Astrocyte (in vitro differentiated cells and primary cell): ENCODE measurements around the gene PCDHA2. TPM values are rescaled to one million over a fixed set of nuclear protein-coding genes. Genes with fewer than 3 reads are reported as not detected.
"Not testable (repeated sequence)": the region's sequence is repeated elsewhere in the genome, so short reads cannot be mapped to it uniquely, and the experiment has no call there.

Experiments used
- DNase-seq: peaks from one replicate; pipeline ENCODE4 v3.0.0-alpha.2; 2010; ENCODE audit warnings: low read depth
- FAIRE-seq: peaks from 2 replicates; lab custom pipeline; 2011; peaks lifted over from hg19 to GRCh38; lab: Jason Lieb, UNC
- H2AFZ ChIP-seq: 2 replicates; pipeline ENCODE4 v1.6.0; 2012; ENCODE audit warnings: low read depth, low read length, inconsistent platforms
- H3K27ac ChIP-seq: 2 replicates; pipeline ENCODE4 v1.5.1; 2011; ENCODE audit warnings: low read depth, low read length, inconsistent platforms
- H3K27me3 ChIP-seq: 2 replicates; pipeline ENCODE4 v1.6.0; 2011; ENCODE audit warnings: low read length, inconsistent platforms; ENCODE audit not compliant: insufficient read depth
- H3K36me3 ChIP-seq: 2 replicates; pipeline ENCODE4 v1.5.1; 2011; ENCODE audit warnings: low read length, inconsistent platforms; ENCODE audit not compliant: insufficient read depth
- H3K4me1 ChIP-seq: 2 replicates; pipeline ENCODE4 v1.5.1; 2011; ENCODE audit warnings: low read length, inconsistent platforms; ENCODE audit not compliant: insufficient read depth
- H3K4me2 ChIP-seq: 2 replicates; pipeline ENCODE4 v1.6.0; 2012; ENCODE audit warnings: low read length, inconsistent platforms
- H3K4me3 ChIP-seq: 2 replicates; pipeline ENCODE4 v1.5.1; 2011; ENCODE audit warnings: low read depth, mild to moderate bottlenecking, low read length, inconsistent platforms; ENCODE audit not compliant: insufficient read depth
- H3K79me2 ChIP-seq: 2 replicates; pipeline ENCODE4 v1.6.0; 2012; ENCODE audit warnings: mild to moderate bottlenecking, low read length, inconsistent platforms; ENCODE audit not compliant: insufficient read depth
- H3K9ac ChIP-seq: 2 replicates; pipeline ENCODE4 v1.6.0; 2012; ENCODE audit warnings: mild to moderate bottlenecking, low read length, inconsistent platforms
- H3K9me3 ChIP-seq: 2 replicates; pipeline ENCODE4 v1.5.1; 2012; ENCODE audit warnings: low read depth, mild to moderate bottlenecking, low read length, inconsistent platforms; ENCODE audit not compliant: insufficient read depth
- H4K20me1 ChIP-seq: 2 replicates; pipeline ENCODE4 v1.6.0; 2012; ENCODE audit warnings: low read length, inconsistent platforms; ENCODE audit not compliant: insufficient read depth
- H3K27ac Mint-ChIP-seq: one replicate; pipeline ENCODE4 v1.8.0; 2021; ENCODE audit warnings: mild to moderate bottlenecking, mixed read lengths; ENCODE audit not compliant: unreplicated experiment
- H3K27me3 Mint-ChIP-seq: one replicate; pipeline ENCODE4 v1.8.0; 2021; ENCODE audit warnings: low read depth, mixed read lengths; ENCODE audit not compliant: unreplicated experiment
- H3K36me3 Mint-ChIP-seq: one replicate; pipeline ENCODE4 v1.8.0; 2021; ENCODE audit warnings: low read depth, mixed read lengths; ENCODE audit not compliant: unreplicated experiment
- H3K4me1 Mint-ChIP-seq: one replicate; pipeline ENCODE4 v1.8.0; 2021; ENCODE audit warnings: low read depth, mixed read lengths; ENCODE audit not compliant: unreplicated experiment
- H3K4me3 Mint-ChIP-seq: one replicate; pipeline ENCODE4 v1.8.0; 2021; ENCODE audit warnings: mild to moderate bottlenecking, moderate library complexity, mixed read lengths; ENCODE audit not compliant: unreplicated experiment
- H3K9me3 Mint-ChIP-seq: one replicate; pipeline ENCODE4 v1.8.0; 2021; ENCODE audit warnings: mild to moderate bottlenecking, mixed read lengths; ENCODE audit not compliant: unreplicated experiment
- EZH2 ChIP-seq: IDR thresholded peaks from 2 replicates; pipeline ENCODE4 v1.6.1; 2012; ENCODE audit warnings: mild to moderate bottlenecking, low read length, inconsistent platforms; ENCODE audit not compliant: insufficient read depth
- total RNA-seq: library from RNA; stranded (reverse); gene quantifications from 2 replicates; pipeline ENCODE4 v1.2.1, GENCODE V29; 2021
- TF ChIP-seq, protein P1 (sequence below): IDR thresholded peaks from 2 replicates; pipeline ENCODE4 v1.5.1; 2011; ENCODE audit warnings: low read depth, mild to moderate bottlenecking, inconsistent platforms, low read length, moderate library complexity; ENCODE audit not compliant: insufficient read depth

The PCDHA2 gene
- total RNA-seq, 1 donor from 2014 or later, result 2.3 TPM

DNA sequence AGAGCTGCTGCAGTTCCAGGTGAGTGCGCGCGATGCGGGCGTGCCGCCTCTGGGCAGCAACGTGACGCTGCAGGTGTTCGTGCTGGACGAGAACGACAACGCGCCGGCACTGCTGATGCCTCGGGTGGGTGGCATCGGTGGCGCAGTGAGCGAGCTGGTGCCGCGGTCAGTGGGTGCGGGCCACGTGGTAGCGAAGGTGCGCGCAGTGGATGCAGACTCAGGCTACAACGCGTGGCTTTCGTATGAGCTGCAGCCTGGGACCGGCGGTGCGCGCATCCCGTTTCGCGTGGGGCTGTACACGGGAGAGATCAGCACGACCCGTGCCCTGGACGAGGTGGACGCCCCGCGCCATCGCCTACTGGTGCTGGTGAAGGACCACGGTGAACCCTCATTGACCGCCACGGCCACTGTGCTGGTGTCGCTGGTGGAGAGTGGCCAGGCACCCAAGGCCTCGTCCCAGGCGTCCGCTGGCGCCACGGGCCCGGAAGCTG lies 8.2 kb downstream of the PCDHA2 start:
- FAIRE-seq, result no peak
- no peaks in the 10 kb centered on the region for H4K20me1 ChIP-seq
- Mint-ChIP-seq H3K9me3 (peaks cover 11% of the 10 kb centered on the region), H3K36me3 (peaks cover 22% of the 10 kb centered on the region), H3K4me3 (no peak overlapping the region), H3K27me3 (no peaks in the 10 kb centered on the region), H3K4me1 (no peaks in the 10 kb centered on the region), H3K27ac (no peak overlapping the region)
- H3K27ac ChIP-seq, result no peak overlapping the region
- peaks cover 9% of the 10 kb centered on the region for H3K9me3 ChIP-seq
- H3K4me1 ChIP-seq, result no peaks in the 10 kb centered on the region
- H3K36me3 ChIP-seq, result no peaks in the 10 kb centered on the region
- no peak overlapping the region for H2AFZ ChIP-seq
- H3K4me3 ChIP-seq, result no peak overlapping the region
- no peak overlapping the region for H3K9ac ChIP-seq
- DNase-seq, result no peak
- no peak overlapping the region for H3K4me2 ChIP-seq
- no peaks in the 10 kb centered on the region for H3K27me3 ChIP-seq
- no peaks in the 10 kb centered on the region for H3K79me2 ChIP-seq
- TF ChIP-seq, protein P1, sequence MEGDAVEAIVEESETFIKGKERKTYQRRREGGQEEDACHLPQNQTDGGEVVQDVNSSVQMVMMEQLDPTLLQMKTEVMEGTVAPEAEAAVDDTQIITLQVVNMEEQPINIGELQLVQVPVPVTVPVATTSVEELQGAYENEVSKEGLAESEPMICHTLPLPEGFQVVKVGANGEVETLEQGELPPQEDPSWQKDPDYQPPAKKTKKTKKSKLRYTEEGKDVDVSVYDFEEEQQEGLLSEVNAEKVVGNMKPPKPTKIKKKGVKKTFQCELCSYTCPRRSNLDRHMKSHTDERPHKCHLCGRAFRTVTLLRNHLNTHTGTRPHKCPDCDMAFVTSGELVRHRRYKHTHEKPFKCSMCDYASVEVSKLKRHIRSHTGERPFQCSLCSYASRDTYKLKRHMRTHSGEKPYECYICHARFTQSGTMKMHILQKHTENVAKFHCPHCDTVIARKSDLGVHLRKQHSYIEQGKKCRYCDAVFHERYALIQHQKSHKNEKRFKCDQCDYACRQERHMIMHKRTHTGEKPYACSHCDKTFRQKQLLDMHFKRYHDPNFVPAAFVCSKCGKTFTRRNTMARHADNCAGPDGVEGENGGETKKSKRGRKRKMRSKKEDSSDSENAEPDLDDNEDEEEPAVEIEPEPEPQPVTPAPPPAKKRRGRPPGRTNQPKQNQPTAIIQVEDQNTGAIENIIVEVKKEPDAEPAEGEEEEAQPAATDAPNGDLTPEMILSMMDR, result no peak
- no peak for TF ChIP-seq EZH2

- Mint-ChIP-seq H3K4me1 (peaks cover 2% of the 10 kb centered on the region), H3K4me3 (peak within 1 kb of the TSS; percentile 96), H3K9me3 (peaks cover 3% of the 10 kb centered on the region), H3K27me3 (no peaks in the 10 kb centered on the region), H3K27ac (peak within 1 kb of the TSS; percentile 80), H3K36me3 (peaks cover 18% of the 10 kb centered on the region)
- Histone ChIP-seq H4K20me1 (no peaks in the 10 kb centered on the region), H3K27me3 (no peaks in the 10 kb centered on the region), H3K36me3 (no peaks in the 10 kb centered on the region), H3K79me2 (no peaks in the 10 kb centered on the region), H3K4me3 (no peak within 1 kb of the TSS), H3K27ac (no peak within 1 kb of the TSS), H3K9ac (no peak within 1 kb of the TSS), H2AFZ (no peak within 1 kb of the TSS), H3K4me1 (no peaks in the 10 kb centered on the region), H3K9me3 (peaks cover 19% of the 10 kb centered on the region), H3K4me2 (peak within 1 kb of the TSS; percentile 41)
- FAIRE-seq, result no peak
- TF ChIP-seq, protein P1, result peak; percentile 16
- TF ChIP-seq EZH2, result no peak
- no peak for DNase-seq
Measured at GRCh38 chr5:140806834-140807775, 12.5 kb downstream of the PCDHA2 start, which contains the start of gene PCDHA4. Gene PCDHA4, plus strand, starts transcription at chr5:140807068.

- peak overlapping the region; percentile 52 for H3K4me3 Mint-ChIP-seq
- not testable (repeated sequence) for H3K4me2 ChIP-seq
Measured at GRCh38 chr5:140808241-140808888, 13.7 kb downstream of the PCDHA2 start.

More at GRCh38 chr5:140808241-140808888, 13.7 kb downstream of the PCDHA2 start:
- not testable (repeated sequence) for H3K27me3 Mint-ChIP-seq, H3K27me3 ChIP-seq, H3K9me3 Mint-ChIP-seq, DNase-seq, H3K27ac ChIP-seq, FAIRE-seq, H3K4me1 Mint-ChIP-seq, H3K36me3 ChIP-seq, H4K20me1 ChIP-seq, H3K27ac Mint-ChIP-seq, H3K4me3 ChIP-seq, H3K4me1 ChIP-seq, H3K9ac ChIP-seq, H3K79me2 ChIP-seq
- H3K36me3 Mint-ChIP-seq, result peaks cover 11% of the 10 kb centered on the region
- H3K9me3 ChIP-seq, result peaks cover 13% of the 10 kb centered on the region
- peak overlapping the region; percentile 10 for H2AFZ ChIP-seq
